NK-92 treated with Interleukin-12 subunit alpha and Interleukin-12 subunit beta, amount 100 ng/mL, for 24 hours (cell line): Measurements from ENCODE around the gene KCNK2.

Experiments used
- DNase-seq: peaks from one replicate; lab custom pipeline; 2025; lab: John Stamatoyannopoulos, UW

KCNK2 gene, protein sequence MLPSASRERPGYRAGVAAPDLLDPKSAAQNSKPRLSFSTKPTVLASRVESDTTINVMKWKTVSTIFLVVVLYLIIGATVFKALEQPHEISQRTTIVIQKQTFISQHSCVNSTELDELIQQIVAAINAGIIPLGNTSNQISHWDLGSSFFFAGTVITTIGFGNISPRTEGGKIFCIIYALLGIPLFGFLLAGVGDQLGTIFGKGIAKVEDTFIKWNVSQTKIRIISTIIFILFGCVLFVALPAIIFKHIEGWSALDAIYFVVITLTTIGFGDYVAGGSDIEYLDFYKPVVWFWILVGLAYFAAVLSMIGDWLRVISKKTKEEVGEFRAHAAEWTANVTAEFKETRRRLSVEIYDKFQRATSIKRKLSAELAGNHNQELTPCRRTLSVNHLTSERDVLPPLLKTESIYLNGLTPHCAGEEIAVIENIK

GRCh38 chr1:215082532-215083382, at the start of gene KCNK2:
Gene KCNK2, plus strand, starts transcription at chr1:215082737. Its CDS starts 649 bp downstream, at chr1:215083386.
- DNase-seq: no peak

DNA sequence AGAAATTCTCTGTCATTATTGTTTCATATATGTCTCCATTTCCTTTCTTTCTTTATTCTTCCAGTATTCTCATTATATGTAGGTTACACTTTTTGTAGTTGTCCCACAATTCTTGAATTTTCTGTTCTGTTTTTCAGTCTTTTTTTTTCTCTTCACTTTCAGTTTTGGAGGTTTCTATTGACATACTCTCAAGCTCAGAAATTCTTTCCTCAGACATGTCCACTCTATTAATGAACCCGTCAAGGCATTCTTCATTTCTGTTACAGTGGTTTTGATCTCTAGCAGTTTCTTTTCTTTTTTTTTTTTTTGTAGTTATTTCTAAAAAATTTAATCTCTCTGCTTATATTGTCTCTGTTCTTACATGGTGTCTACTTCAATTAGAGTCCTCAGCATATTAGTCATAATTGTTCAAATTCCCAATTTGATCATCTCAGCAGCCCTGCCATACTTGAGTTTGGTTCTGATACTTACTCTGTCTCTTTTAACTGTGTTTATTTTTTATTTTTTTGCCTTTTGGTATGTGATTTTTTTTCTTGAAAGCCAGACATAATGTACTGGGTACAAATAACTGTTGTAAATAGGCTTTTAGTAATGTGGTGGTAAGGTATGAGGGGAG, 49.5 kb upstream of the KCNK2 start:
- no peak for DNase-seq

DNA sequence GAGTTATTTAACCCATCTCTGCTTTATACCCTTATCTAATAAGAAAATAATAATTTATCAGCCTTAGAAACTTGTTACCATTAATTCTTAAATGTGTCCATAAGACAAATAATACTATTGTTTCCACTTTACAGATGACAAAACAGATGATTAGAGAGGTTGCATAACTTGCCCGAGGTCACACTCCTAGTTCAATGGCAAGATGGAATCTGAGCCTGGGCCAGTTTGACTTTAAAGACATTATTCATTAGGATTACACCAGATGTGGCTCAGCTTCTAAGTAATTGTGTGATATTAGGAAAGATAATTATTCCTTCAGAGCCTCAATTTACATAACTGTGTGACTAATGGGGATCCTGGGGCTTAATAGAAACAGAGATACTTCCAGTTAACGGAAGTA, 42.3 kb upstream of the KCNK2 start:
- DNase-seq: no peak

DNA sequence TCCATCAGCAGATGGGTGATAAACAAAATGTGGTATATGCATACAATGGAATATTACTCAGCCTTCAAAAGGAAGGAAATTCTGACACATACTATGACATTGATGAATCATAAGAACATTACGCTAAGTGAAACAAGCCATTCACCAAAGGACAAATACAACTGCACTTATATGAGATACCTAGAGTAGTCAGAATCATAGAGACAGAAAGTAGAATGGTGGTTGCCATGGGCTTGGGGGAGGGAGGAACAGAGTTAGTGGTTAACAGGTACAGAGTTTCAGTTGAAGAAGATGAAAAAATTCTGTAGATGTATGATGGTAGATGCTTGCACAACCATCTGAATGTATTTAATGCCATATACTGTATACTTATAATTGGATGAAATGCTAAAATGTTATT, 39.1 kb upstream of the KCNK2 start:
- no peak for DNase-seq

- no peak for DNase-seq
These were observed 38.4 kb upstream of the KCNK2 start for GRCh38 chr1:215044151-215044550.

- DNase-seq: no peak
These were observed 36.7 kb upstream of the KCNK2 start for GRCh38 chr1:215045698-215046308.

GRCh38 chr1:215052256-215053015, 30.1 kb upstream of the KCNK2 start:
- no peak for DNase-seq

GRCh38 chr1:215054266-215054665, 28.3 kb upstream of the KCNK2 start:
- no peak for DNase-seq

DNA sequence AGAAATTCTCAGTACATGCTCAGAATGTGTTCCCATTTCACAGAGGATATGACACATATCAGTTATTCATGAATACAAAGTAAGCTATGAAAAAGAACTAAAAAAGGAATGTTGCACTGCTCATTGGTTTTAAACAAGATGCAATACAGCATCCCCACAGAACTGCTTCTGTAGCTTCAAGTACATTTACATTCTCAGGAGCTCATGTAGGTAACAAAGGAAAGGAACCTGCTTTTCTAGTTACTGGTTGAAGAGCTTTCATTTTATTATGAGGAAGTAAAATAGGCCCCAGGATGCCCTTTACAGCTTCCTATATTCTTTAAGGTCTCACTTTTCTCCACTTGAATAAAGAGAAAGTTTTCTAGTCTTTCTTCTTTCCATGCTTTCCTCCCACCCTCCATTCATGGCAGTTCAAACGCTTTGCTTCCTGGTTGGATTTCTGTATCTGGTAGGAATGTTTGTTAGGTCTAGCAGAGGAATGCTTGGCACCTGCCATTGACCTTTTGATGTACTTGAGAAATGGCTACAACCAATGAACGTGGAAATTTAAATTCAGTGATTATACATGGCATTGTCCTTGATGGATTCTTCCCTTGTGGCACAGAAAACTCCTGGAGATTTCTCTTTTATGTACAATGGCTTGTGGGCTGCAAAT, 27.1 kb upstream of the KCNK2 start:
- no peak for DNase-seq

- no peak for DNase-seq
These were observed 26.0 kb upstream of the KCNK2 start for GRCh38 chr1:215056584-215056983.

GRCh38 chr1:215059947-215060346, 22.6 kb upstream of the KCNK2 start:
- no peak for DNase-seq

- no peak for DNase-seq
These were observed 18.2 kb upstream of the KCNK2 start for GRCh38 chr1:215064327-215064726.

GRCh38 chr1:215071078-215071477, 11.5 kb upstream of the KCNK2 start:
- DNase-seq: no peak

DNA sequence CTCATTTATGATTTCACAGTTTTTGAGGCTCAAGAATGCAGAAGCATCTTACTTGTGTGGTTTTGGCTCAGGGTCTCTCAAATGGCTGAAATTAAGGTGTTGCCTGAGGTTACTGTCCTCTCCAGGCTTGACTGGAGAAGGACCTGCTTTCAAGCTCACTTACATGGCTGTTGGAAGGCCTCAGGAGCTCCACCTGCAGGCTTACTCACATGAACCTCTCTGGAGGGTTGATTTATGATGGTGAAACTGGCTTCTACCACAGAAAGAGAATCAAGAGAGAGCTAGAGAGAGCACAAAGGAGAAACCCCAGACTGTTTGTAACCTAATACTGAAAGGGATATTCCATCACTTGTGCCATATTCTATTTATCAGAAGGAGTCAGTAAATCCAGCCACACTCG, 6.2 kb upstream of the KCNK2 start:
- no peak for DNase-seq

GRCh38 chr1:215079456-215079855, 3.1 kb upstream of the KCNK2 start:
- DNase-seq: no peak

GRCh38 chr1:215081661-215082531, 641 bp upstream of the KCNK2 start:
- no peak for DNase-seq

GRCh38 chr1:215083383-215083961, 935 bp downstream of the KCNK2 start:
- no peak for DNase-seq

- no peak for DNase-seq
These were observed 2.1 kb downstream of the KCNK2 start for GRCh38 chr1:215084621-215085020.

DNA sequence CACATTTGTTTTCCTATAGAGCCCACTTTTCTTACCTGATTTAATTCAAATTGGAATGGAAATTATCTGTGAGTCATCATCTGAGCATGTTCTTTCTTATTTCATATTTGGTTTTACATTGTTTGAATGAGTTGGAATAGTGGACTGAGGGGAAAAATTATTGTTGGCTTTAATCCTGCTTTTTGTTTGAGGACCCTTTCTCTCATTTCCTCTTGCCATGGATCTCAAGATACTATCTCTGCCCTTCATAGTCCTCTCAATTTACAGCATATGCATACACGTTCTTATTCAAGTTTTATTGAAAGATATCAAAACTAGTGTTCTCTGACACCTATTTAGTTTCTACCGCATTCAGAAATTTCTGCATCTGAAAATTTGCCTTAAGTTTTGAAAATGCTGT, 5.1 kb downstream of the KCNK2 start:
- no peak for DNase-seq

- no peak for DNase-seq
These were observed 11.8 kb downstream of the KCNK2 start for GRCh38 chr1:215094381-215094780.
